Forelimb muscle (tissue), 1 donor: ENCODE data around the gene BCAS3. TPM values are rescaled to one million over a fixed set of nuclear protein-coding genes. Genes with fewer than 3 reads are reported as not detected.
"Not testable (repeated sequence)": the region's sequence is repeated elsewhere in the genome, so short reads cannot be mapped to it uniquely, and the experiment has no call there.

Source experiments
- DNase-seq: peaks from one replicate; pipeline ENCODE4 v3.0.0-alpha.2; 2013; ENCODE audit warnings: low read depth
- polyA plus RNA-seq: library from polyadenylated mRNA; unstranded; fragments of 120-200 nt; gene quantifications from one replicate; pipeline ENCODE4 v1.2.1, GENCODE V29; 2013; ENCODE audit not compliant: insufficient read length

The BCAS3 gene
- polyA plus RNA-seq, 1 donor, result 10.1 TPM

GRCh38 chr17:60792250-60792898 is 114.7 kb downstream of the BCAS3 start:
- no peak for DNase-seq

DNA sequence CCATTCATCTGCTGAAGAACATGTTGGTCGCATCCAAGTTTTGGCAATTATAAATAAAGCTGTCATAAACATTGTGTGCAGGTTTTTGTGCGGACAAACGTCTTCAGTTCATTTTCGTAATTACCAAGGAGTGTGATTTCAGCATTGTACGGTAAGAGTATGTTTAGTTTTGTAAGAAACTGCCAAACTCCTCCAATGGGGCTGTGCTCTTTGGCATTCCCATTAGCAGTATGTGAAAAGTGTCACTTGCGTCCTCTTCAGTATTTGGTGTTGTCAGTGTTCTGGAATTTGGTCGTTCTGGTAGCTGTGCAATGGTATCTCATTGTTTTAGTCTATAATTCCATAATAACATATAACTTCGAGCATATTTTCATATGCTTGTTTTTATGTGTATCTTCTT is 120.9 kb downstream of the BCAS3 start:
- no peak for DNase-seq

- DNase-seq, result no peak
Measured at GRCh38 chr17:60802377-60802776, 124.7 kb downstream of the BCAS3 start.

- DNase-seq, result no peak
Measured at GRCh38 chr17:60803059-60803458, 125.4 kb downstream of the BCAS3 start.

DNA sequence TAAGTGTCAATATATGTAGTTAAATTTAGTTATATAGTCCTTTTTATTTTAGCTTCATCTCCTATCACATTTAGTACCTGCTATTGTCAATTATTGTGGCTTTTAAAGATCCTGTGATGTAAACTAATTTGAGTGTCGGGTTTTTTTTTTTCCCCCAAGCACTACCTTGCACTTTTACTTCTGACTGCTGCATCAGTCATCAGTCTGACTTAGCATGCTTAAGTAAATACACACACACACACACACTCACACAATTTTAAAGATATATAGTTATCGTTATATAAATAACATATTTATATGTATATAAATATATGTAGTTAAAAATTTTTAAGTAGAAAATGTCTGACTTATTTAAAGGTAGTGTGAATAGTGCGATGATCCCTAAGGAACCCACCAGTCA is 127.2 kb downstream of the BCAS3 start:
- DNase-seq, result no peak

DNA sequence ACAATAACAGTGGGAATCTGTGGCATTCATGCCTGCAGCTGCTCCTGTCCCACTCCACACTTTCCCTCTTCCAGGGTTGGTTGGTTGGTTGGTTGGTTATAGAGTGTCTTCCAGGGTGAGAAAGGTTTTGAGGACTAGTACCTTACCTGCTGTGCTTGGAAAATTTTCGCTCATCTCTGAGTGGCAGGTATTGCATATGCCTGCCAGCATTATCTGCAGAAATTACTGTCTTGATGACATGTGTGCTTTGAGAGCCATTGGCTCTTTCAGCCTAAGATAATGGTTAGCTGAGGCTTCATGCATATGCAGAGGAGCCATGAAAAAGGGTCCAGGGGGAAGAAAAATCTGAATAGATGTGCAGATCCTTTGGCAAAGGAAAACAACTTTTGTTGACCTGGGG is 131.8 kb downstream of the BCAS3 start:
- no peak for DNase-seq

DNA sequence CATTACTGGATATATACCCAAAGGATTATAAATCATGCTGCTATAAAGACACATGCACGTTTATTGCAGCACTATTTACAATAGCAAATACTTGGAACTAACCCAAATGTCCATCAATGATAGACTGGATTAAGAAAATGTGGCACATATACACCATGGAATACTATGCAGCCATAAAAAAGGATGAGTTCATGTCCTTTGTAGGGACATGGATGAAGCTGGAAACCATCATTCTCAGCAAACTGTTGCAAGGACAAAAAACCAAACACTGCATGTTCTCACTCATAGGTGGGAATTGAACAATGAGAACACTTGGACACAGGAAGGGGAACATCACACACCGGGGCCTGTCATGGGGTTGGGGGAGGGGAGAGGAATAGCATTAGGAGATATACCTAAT is 137.3 kb downstream of the BCAS3 start:
- DNase-seq, result not testable (repeated sequence)

DNA sequence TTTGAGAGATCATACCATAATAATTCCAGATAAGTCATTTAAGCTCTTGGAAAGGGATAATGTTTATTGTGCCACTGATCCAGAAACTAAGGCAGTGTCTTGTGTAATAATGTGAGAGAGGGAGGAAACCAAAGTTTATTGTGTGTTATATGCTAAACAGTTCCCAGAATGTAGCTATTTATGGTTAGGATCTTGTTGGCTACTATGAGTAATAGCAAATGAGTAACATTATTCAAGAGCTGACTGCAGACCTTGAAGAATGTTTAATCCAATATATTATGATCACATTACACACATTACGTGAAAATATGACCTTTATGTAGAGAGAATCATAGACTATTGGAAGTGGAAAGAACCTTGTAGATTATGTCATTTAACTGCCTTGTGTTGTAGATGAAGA is 139.5 kb downstream of the BCAS3 start:
- no peak for DNase-seq

GRCh38 chr17:60819447-60820130 is 141.9 kb downstream of the BCAS3 start:
- no peak for DNase-seq

GRCh38 chr17:60823515-60823914 is 145.9 kb downstream of the BCAS3 start:
- DNase-seq, result no peak

DNA sequence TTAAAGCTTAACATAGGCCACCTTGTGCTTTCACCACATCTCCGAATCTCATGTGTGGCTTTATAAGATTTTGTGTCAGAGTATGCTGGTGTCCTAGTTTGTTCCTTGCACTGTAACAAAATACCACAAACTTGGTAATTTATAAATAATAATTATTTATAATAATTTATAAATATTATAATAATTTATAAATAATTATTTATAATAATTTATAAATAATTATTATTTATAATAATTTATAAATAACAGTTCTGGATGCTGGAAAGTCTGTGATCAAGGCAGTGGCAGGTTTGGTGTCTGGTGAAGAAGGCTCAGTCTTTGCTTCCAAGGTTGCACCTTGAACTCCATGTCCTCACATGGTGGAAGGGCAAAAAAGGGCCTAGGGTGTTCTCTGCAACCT is 147.7 kb downstream of the BCAS3 start:
- no peak for DNase-seq

GRCh38 chr17:60827943-60828342 is 150.3 kb downstream of the BCAS3 start:
- DNase-seq, result peak; percentile 20

DNA sequence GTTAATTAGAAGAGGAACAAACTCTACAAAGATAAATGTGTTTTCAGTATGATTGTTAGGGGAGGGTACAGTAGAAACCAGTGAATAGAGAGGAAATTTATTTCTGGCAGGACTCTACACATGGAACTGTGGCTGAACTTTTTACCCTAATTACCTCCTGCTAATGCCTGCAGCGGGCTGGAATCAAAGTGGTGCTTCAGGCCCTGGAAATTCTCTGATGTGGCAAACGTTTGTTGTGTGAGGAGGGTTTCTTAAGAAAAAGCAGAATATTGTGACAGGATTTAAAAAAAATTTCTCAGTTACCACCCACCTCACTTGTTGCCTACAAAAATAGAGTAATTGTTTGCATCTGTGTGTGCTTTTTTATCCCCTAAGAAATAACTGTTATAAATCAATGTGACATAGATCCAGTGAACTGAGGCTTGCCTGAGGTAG is 154.5 kb downstream of the BCAS3 start:
- no peak for DNase-seq

DNA sequence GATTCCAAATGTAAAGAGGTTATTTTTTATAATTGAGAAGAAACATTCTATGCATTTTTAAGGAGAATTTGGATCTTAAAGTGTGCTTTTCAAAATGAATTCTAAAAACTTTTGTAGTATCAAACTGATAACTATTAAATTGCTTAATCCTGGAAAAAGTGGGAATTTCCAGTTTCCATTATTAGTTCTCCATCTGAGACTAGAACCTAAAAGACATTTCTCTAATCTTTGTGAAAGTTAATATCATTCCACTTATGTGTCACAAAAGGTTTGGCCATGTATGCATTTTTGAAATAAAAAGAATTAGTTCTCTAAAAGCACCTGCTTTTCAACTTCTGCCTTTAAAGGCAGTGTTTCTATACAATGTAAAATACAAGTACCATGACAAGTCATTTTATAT is 155.0 kb downstream of the BCAS3 start:
- DNase-seq, result no peak

DNA sequence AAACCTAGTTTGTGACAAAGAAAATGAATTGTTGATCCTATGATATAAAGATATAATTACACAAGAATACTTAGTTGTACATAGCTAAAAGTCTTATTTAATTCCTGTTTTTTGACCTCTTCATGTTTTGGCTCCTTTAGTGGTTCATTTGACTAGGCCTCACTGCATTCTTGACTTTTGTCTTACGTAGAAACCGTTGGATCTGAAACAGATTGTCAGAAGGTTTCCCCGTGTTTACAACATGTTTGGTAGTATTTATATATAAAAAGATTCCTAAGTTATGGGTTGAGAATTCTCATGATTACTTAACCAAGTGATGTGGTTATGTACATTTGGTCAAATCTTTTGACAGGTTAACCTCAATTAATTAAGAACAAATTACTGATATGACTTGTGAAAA is 162.8 kb downstream of the BCAS3 start:
- no peak for DNase-seq

DNA sequence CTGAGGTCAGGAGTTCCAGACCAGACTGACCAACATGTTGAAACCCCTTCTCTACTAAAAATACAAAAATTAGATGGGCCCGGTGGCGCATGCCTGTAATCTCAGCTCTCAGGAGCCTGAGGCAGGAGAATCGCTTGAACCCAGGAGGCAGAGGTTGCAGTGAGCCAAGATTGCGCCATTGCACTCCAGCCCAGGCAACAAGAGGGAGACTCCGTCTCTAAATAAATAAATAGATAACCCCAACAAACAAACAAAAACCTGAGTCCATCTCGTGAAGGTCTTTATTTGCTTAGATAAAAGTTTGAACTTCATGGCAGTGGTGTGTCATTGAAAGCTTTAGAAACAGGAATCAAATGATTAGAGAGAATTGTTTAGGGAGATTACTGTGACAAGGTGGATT is 167.4 kb downstream of the BCAS3 start:
- DNase-seq, result no peak

GRCh38 chr17:60846175-60846574 is 168.5 kb downstream of the BCAS3 start:
- DNase-seq, result no peak

- no peak for DNase-seq
Measured at GRCh38 chr17:60851181-60851580, 173.5 kb downstream of the BCAS3 start.

DNA sequence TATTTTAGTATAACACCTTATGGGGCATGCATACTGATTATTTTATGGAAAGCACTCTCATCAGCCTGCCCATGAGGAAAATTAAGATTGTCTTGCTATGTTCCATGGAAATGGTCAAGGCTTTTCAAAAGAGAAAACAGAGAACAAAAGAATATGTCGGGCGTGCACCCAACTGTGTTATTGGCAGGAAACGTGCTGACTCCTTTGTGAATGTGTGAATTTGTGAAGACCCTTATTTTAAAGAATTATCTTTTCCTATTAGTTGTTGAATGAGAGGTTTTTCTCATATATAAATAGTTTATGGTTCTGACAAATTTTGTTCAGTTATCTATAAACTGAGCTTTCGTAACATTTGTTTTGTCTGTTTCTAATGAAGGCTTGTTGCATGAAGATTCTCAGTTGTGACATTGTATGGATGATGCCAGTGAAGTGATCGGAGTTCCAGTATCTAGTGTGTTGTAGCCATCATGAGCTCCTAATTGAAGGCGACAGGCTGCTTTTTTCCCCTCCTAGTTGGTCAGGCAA is 180.0 kb downstream of the BCAS3 start:
- DNase-seq, result no peak

GRCh38 chr17:60862482-60862881 is 184.8 kb downstream of the BCAS3 start:
- DNase-seq, result no peak

- no peak for DNase-seq
Measured at GRCh38 chr17:60863892-60864707, 186.4 kb downstream of the BCAS3 start.

DNA sequence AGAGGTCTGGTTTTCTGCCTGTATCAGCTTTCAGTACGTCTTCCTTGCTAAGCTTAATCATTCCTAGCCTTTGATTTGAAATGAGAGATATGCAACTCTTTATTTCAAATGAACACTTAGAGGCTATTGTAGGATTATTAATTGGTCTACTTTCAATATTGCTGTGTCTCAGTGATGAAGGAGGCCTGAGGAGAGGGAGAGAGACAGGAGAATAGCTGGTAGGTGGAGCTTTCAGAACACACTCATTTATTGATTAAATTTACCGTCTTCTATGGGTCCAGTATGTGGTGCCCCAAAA is 187.0 kb downstream of the BCAS3 start:
- DNase-seq, result no peak

- DNase-seq, result no peak
Measured at GRCh38 chr17:60874772-60875171, 197.1 kb downstream of the BCAS3 start.
